ENCODE data around the gene IL1RL2.

Gene IL1RL2

DNA sequence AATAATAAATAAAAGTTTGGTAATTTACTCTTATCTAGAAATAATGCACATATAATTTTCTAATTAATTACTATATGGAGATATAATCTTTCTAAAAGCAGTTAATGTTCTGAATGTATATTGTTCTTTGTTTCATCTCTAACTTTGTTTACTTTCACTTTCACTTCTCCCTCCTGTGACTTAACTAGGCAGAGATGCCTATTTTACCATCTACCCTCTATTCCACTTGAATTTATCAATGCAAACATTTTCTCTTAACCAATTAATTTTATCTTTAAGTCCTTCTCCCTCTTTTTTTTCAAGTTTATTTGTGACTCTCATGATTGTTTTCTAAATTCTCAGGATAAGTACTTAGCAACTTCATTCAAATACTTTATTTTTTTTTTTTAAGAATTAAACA lies 69.5 kb downstream of the IL1RL2 start:
- H3K4me3 ChIP-seq, result no peak overlapping the region
- intact Hi-C loops (cut with DNase I; ENCODE audit: low total_unique reads), result no loop called here

DNA sequence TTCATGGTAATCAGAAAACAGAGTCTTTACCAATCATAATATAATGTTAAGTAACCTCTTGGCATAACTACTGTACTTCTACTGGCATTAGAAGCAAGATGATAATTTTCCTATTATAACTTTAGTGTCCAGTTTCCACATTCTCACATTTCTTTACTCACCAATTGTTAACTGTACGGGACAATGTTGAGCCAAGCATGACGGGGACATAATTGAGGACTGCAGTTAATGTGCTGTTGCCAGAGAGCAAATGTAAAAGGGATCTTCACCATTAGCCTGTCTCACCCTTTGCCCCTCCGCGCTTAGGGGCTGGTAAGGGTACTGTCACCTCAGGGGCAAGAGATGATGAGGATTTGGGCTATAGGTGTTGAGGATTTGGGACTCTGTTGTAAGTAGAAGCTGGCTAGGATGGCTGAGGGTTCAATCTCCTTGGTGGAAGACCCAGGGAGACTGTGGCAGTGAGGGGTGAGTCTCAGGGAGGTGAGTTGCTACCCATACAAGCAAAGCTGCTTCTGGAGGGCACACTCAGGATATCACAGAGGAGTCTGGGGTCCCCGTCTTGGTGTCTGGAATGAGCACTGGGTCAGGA lies 70.1 kb downstream of the IL1RL2 start:
- Histone ChIP-seq H3K36me3 (no peaks in the 10 kb centered on the region), H3K9me3 (no peaks in the 10 kb centered on the region), H3K27ac (no peak overlapping the region), H3K4me1 (peaks cover 0 to 6% (median 0%) of the 10 kb centered on the region in 4 donors), H3K27me3 (peaks cover 0 to 3% of the 10 kb centered on the region in 2 donors), H3K4me3 (no peak overlapping the region)
- intact Hi-C loops (cut with DNase I; ENCODE audit: low total_unique reads), result no loop called here
- DNase-seq, result no peak
- TF ChIP-seq, protein P1, sequence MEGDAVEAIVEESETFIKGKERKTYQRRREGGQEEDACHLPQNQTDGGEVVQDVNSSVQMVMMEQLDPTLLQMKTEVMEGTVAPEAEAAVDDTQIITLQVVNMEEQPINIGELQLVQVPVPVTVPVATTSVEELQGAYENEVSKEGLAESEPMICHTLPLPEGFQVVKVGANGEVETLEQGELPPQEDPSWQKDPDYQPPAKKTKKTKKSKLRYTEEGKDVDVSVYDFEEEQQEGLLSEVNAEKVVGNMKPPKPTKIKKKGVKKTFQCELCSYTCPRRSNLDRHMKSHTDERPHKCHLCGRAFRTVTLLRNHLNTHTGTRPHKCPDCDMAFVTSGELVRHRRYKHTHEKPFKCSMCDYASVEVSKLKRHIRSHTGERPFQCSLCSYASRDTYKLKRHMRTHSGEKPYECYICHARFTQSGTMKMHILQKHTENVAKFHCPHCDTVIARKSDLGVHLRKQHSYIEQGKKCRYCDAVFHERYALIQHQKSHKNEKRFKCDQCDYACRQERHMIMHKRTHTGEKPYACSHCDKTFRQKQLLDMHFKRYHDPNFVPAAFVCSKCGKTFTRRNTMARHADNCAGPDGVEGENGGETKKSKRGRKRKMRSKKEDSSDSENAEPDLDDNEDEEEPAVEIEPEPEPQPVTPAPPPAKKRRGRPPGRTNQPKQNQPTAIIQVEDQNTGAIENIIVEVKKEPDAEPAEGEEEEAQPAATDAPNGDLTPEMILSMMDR (IDR thresholded peaks at IDR 0.05), result no peak

More for the DNA sequence above, 69.5 kb downstream of the IL1RL2 start:
- H3K9me3 ChIP-seq, result no peaks in the 10 kb centered on the region
- no peak for DNase-seq
- H3K27me3 ChIP-seq, result peaks cover 0 to 3% of the 10 kb centered on the region in 2 donors
- peaks cover 0 to 12% (median 3%) of the 10 kb centered on the region in 4 donors for H3K4me1 ChIP-seq
- TF ChIP-seq, protein P1 (IDR thresholded peaks at IDR 0.05), result no peak
- no peaks in the 10 kb centered on the region for H3K36me3 ChIP-seq
- no peak overlapping the region for H3K27ac ChIP-seq

DNA sequence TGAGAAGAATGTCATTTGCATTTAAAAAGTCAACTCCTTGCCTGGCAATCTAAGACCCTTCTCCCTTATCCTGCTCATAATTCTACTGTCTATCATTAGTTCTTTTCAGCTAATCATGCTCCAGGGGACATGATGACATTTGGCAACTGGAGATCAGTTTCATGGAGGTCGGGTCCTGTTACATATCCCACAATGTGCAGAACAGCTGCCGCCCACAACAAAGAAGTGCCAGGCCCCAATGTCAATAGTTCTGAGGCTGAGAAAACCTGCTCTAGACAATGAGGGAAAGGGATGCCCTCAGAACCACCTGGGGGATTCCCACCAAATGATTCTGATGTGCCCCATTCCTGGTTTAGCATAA lies 71.2 kb downstream of the IL1RL2 start:
- Histone ChIP-seq H3K27ac (no peak overlapping the region), H3K9me3 (no peaks in the 10 kb centered on the region), H3K27me3 (no peaks in the 10 kb centered on the region), H3K36me3 (no peaks in the 10 kb centered on the region), H3K4me1 (peaks cover 0 to 6% (median 0%) of the 10 kb centered on the region in 4 donors), H3K4me3 (no peak overlapping the region)
- no peak for DNase-seq
- TF ChIP-seq, protein P1 (IDR thresholded peaks at IDR 0.05), result no peak
- intact Hi-C loops (cut with DNase I; ENCODE audit: low total_unique reads), result no loop called here

DNA sequence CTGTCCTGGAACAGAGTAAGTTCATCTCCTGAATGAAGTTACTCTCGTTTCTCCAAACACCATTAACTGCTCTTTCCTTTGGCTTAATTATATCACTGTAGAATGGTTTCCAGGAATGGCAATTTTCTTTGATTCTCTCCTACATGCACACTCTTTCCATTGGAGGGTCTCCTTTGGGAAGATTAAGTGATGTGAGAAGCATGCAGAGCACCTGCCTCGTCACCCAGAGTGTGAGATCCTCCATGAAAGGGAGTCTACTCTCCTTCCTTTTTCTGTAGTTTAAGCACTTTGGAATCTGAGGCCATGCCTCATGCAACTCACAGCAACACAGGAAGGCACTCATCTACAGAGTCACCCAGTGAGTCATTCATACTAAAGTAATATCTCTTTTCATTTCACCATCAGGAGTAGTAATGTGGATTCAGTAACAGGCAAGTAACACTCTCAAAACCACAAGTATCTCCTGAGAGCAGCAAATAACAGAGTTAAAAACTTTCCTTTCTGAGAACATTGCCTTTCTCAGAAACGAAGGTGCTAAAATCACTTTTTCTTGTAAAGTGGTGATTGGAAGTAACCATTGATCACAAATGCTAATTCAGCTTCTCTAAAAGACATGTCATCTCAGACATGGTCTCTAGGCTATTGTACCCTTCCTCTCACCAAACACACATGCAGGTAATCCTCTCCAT lies 71.7 kb downstream of the IL1RL2 start:
- no peaks in the 10 kb centered on the region for H3K9me3 ChIP-seq
- intact Hi-C loops (cut with DNase I; ENCODE audit: low total_unique reads), result no loop called here
- H3K27me3 ChIP-seq, result no peaks in the 10 kb centered on the region

DNA sequence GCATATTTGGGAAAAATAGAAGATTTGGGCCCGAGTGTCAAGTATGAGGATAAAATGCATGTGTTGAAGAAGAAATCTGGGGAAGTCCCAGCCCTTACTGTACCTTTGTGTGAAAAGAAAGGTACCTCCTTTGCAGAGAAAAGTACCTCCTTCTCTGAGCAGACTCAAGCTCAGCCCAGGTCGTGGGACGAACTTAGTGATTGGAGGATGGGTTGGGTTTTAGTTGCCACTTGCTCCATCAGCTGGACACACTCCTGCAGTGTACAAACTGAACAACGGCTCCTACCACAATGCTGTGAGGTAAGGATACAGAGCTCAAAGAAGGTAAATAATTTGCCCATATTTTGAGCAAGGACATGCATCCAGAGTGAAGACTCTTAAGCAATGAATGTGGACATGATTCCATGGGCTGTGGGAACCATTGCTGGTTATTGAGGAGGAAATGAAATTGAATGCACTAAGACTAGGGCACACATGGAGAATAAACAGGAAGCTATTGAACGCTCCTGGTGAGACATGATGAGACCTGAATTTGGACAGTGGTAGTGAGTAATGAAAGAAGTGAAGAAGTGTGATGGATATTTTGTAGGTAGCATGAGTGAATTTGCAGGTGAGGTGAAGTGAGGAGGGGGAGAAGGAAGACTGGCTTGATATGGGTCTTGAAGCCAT lies 74.8 kb downstream of the IL1RL2 start:
- no peak overlapping the region for H3K4me3 ChIP-seq
- peaks cover 0 to under 1% (median 0%) of the 10 kb centered on the region in 4 donors for H3K4me1 ChIP-seq
- intact Hi-C loops (cut with DNase I; ENCODE audit: low total_unique reads), result no loop called here
- TF ChIP-seq, protein P1 (IDR thresholded peaks at IDR 0.05), result no peak
- DNase-seq, result no peak
- H3K27ac ChIP-seq, result no peak overlapping the region
- no peaks in the 10 kb centered on the region for H3K27me3 ChIP-seq
- no peaks in the 10 kb centered on the region for H3K36me3 ChIP-seq
- H3K9me3 ChIP-seq, result no peaks in the 10 kb centered on the region

More for the DNA sequence above, 71.7 kb downstream of the IL1RL2 start:
- H3K27ac ChIP-seq, result no peak overlapping the region
- no peaks in the 10 kb centered on the region for H3K36me3 ChIP-seq
- DNase-seq, result no peak
- no peak overlapping the region for H3K4me3 ChIP-seq
- H3K4me1 ChIP-seq, result peaks cover 0 to 6% (median 0%) of the 10 kb centered on the region in 4 donors
- TF ChIP-seq, protein P1 (IDR thresholded peaks at IDR 0.05), result no peak

Data from tibial artery (tissue), 4 donors.